Right cardiac atrium (tissue), 5 donors: ENCODE measurements around the gene ADAMTS3. TPM values are rescaled to one million over a fixed set of nuclear protein-coding genes. Genes with fewer than 3 reads are reported as not detected.

Experiments used
- ATAC-seq, 2 donors: fragments of 200-7000 bp; cut with Tn5 transposase; one replicate each; pipeline versions ENCODE4 v1.8.0 to v1.9.1; 2020; ENCODE audit warnings: moderate library complexity in 2 of 2, mild to moderate bottlenecking in 1 of 2
- DNase-seq, 3 donors: peaks; one replicate each; pipeline ENCODE4 v3.0.0-alpha.2; 2020
- H3K27ac ChIP-seq: one replicate; pipeline ENCODE4 v1.5.1; 2013; ENCODE audit warnings: mild to moderate bottlenecking, low read length, control low read depth, moderate library complexity
- H3K27me3 ChIP-seq: one replicate; pipeline ENCODE4 v1.6.1; 2013; ENCODE audit not compliant: control insufficient read depth, insufficient read depth
- H3K4me1 ChIP-seq: one replicate; pipeline ENCODE4 v1.6.1; 2013; ENCODE audit warnings: low read length; ENCODE audit not compliant: control insufficient read depth, insufficient read depth
- H3K4me3 ChIP-seq: one replicate; pipeline ENCODE4 v1.5.1; 2013; ENCODE audit warnings: low read length, control low read depth
- H3K9me3 ChIP-seq: one replicate; pipeline ENCODE4 v1.6.1; 2013; ENCODE audit warnings: low read length; ENCODE audit not compliant: control insufficient read depth
- WGBS: extraction: QIAGEN DNeasy Blood & Tissue Kit; methylation state at CpG from one replicate; pipeline ENCODE4 v1.1.7; 2013; 5-methylcytosine and 5-hydroxymethylcytosine counted together
- intact Hi-C, 4 donors: fragments of 100-400 bp; cut with DNase I; formaldehyde crosslinking; loops; one replicate each; pipeline versions ENCODE4 v1.11.0 to v1.14.0; 2022 to 2023
- polyA plus RNA-seq: library from polyadenylated mRNA; stranded (reverse); fragments of 200-250 nt; gene quantifications from one replicate; pipeline ENCODE4 v1.2.3, GENCODE V29; 2013
- total RNA-seq, 4 donors: library from RNA; stranded (reverse); fragmentation: NEBNext Ultra II Directional; extraction: Animal tissue kit (Norgen Biotek cat#: 25700); gene quantifications; one replicate each; pipeline ENCODE4 v1.2.1, GENCODE V29; 2021
- donor health status: healthy with polysubstance abuse.
- donor health status: DM: no; HTN: yes; CAD: no.
- donor health status: DM: no; HTN: no; CAD: no.
- donor health status: DM: no; HTN: yes; CAD: no; lungs with severe emphysema.
- donor health status: DM: yes; HTN: yes; CAD: no.

ADAMTS3 gene
- total and polyA plus RNA-seq, 5 donors, result 0.70 to 2.4 (median 2.1) TPM

- no peak overlapping the region for H3K4me3 ChIP-seq
- H3K27me3 ChIP-seq, result no peaks in the 10 kb centered on the region
- ATAC-seq, result no peak
- H3K9me3 ChIP-seq, result no peaks in the 10 kb centered on the region
- intact Hi-C loops, result no loop called here
- H3K4me1 ChIP-seq, result no peaks in the 10 kb centered on the region
- no peak overlapping the region for H3K27ac ChIP-seq
- no peak for DNase-seq
Measured at GRCh38 chr4:72344418-72344817, 224.6 kb downstream of the ADAMTS3 start.

GRCh38 chr4:72341432-72341820 lies 227.6 kb downstream of the ADAMTS3 start:
- DNase-seq (no peak), ATAC-seq (no peak)
- H3K4me3 ChIP-seq, result no peak overlapping the region
- no peaks in the 10 kb centered on the region for H3K4me1 ChIP-seq
- H3K27me3 ChIP-seq, result no peaks in the 10 kb centered on the region
- no peaks in the 10 kb centered on the region for H3K9me3 ChIP-seq
- WGBS, result 34% methylated on average over 2 of the region's 2 CpGs
- intact Hi-C loops, result no loop called here
- H3K27ac ChIP-seq, result no peak overlapping the region

GRCh38 chr4:72340803-72341431 lies 228.1 kb downstream of the ADAMTS3 start:
- no peaks in the 10 kb centered on the region for H3K4me1 ChIP-seq
- ATAC-seq, result no peak
- no peak for DNase-seq
- H3K9me3 ChIP-seq, result no peaks in the 10 kb centered on the region
- 85% methylated on average over 1 of the region's 1 CpG for WGBS
- no peaks in the 10 kb centered on the region for H3K27me3 ChIP-seq
- H3K27ac ChIP-seq, result no peak overlapping the region
- intact Hi-C loops, result no loop called here
- no peak overlapping the region for H3K4me3 ChIP-seq

- Histone ChIP-seq H3K27me3 (no peaks in the 10 kb centered on the region), H3K27ac (no peak overlapping the region), H3K9me3 (no peaks in the 10 kb centered on the region), H3K4me1 (no peaks in the 10 kb centered on the region), H3K4me3 (no peak overlapping the region)
- no peak for ATAC-seq
- DNase-seq, result no peak
- intact Hi-C loops, result no loop called here
- WGBS, result 66% methylated on average over 1 of the region's 1 CpG
Measured at GRCh38 chr4:72338060-72338459, 231.0 kb downstream of the ADAMTS3 start.

GRCh38 chr4:72330381-72330780 lies 238.6 kb downstream of the ADAMTS3 start:
- Histone ChIP-seq H3K4me1 (no peaks in the 10 kb centered on the region), H3K27ac (no peak overlapping the region), H3K27me3 (no peaks in the 10 kb centered on the region), H3K4me3 (no peak overlapping the region), H3K9me3 (no peaks in the 10 kb centered on the region)
- ATAC-seq (no peak), DNase-seq (no peak)
- intact Hi-C loops, result no loop called here
- WGBS, result 96% methylated on average over 1 of the region's 1 CpG

- no peak for ATAC-seq
- intact Hi-C loops, result loop anchor here (5.0 kb wide), 1 partner anchor 140 kb away; no protein-coding TSS in a partner anchor
- Histone ChIP-seq H3K27ac (no peak overlapping the region), H3K4me1 (no peaks in the 10 kb centered on the region), H3K9me3 (no peaks in the 10 kb centered on the region), H3K27me3 (no peaks in the 10 kb centered on the region), H3K4me3 (no peak overlapping the region)
- 54% methylated on average over 2 of the region's 2 CpGs for WGBS
- no peak for DNase-seq
Measured at GRCh38 chr4:72326692-72327632, 242.1 kb downstream of the ADAMTS3 start.

GRCh38 chr4:72325215-72325614 lies 243.8 kb downstream of the ADAMTS3 start:
- Histone ChIP-seq H3K27ac (no peak overlapping the region), H3K4me3 (no peak overlapping the region), H3K27me3 (no peaks in the 10 kb centered on the region), H3K4me1 (no peaks in the 10 kb centered on the region), H3K9me3 (no peaks in the 10 kb centered on the region)
- no peak for DNase-seq
- ATAC-seq, result no peak
- intact Hi-C loops, result loop anchor here (5.0 kb wide), 1 partner anchor 142 kb away; no protein-coding TSS in a partner anchor

- ATAC-seq (no peak), DNase-seq (no peak)
- Histone ChIP-seq H3K27me3 (no peaks in the 10 kb centered on the region), H3K27ac (no peak overlapping the region), H3K9me3 (no peaks in the 10 kb centered on the region), H3K4me1 (peaks cover 2% of the 10 kb centered on the region), H3K4me3 (no peak overlapping the region)
- 74% methylated on average over 2 of the region's 2 CpGs for WGBS
- intact Hi-C loops, result no loop called here
Measured at GRCh38 chr4:72323227-72323626, 245.8 kb downstream of the ADAMTS3 start.

GRCh38 chr4:72320223-72320948 lies 248.6 kb downstream of the ADAMTS3 start:
- H3K4me1 ChIP-seq, result peaks cover 2% of the 10 kb centered on the region
- no peak overlapping the region for H3K27ac ChIP-seq
- ATAC-seq, result no peak
- 78% methylated on average over 6 of the region's 6 CpGs for WGBS
- H3K27me3 ChIP-seq, result no peaks in the 10 kb centered on the region
- H3K9me3 ChIP-seq, result no peaks in the 10 kb centered on the region
- intact Hi-C loops, result no loop called here
- no peak for DNase-seq
- H3K4me3 ChIP-seq, result no peak overlapping the region

GRCh38 chr4:72319601-72320021 lies 249.4 kb downstream of the ADAMTS3 start:
- intact Hi-C loops, result no loop called here
- Histone ChIP-seq H3K27ac (no peak overlapping the region), H3K27me3 (no peaks in the 10 kb centered on the region), H3K4me3 (no peak overlapping the region), H3K9me3 (no peaks in the 10 kb centered on the region), H3K4me1 (peaks cover 2% of the 10 kb centered on the region)
- DNase-seq (no peak), ATAC-seq (no peak)
- 37% methylated on average over 4 of the region's 4 CpGs for WGBS
